Thyroid gland (tissue), 4 donors: Measurements from ENCODE around the gene FAH. TPM values are rescaled to one million over a fixed set of nuclear protein-coding genes. Genes with fewer than 3 reads are reported as not detected.

Source experiments
- DNase-seq, 2 donors: peaks; one replicate each; pipeline ENCODE4 v3.0.0-alpha.2; 2019
- H3K27ac ChIP-seq, 3 donors: fragments of 200-600 bp; sonication (generic); 1 replicate in 2 of 3; 2 replicates in 1 of 3; pipeline ENCODE4 v1.5.1; 2016 to 2019; ENCODE audit warnings: mild to moderate bottlenecking in 1 of 3, moderate library complexity in 1 of 3
- H3K27me3 ChIP-seq: fragments of 200-600 bp; sonication (generic); one replicate; pipeline ENCODE4 v1.5.1; 2019
- H3K36me3 ChIP-seq, 2 donors: fragments of 200-600 bp; sonication (generic); one replicate each; pipeline ENCODE4 v1.5.1; 2016 to 2019
- H3K4me1 ChIP-seq, 2 donors: fragments of 200-600 bp; sonication (generic); one replicate each; pipeline ENCODE4 v1.5.1; 2017 to 2019
- H3K4me3 ChIP-seq, 3 donors: fragments of 200-600 bp; sonication (generic); replicated peaks in 1 of 3; 1 replicate in 2 of 3; 2 replicates in 1 of 3; pipeline ENCODE4 v1.5.1; 2016; ENCODE audit warnings: mild to moderate bottlenecking in 1 of 3
- H3K9me3 ChIP-seq: fragments of 200-600 bp; sonication (generic); one replicate; pipeline ENCODE4 v1.5.1; 2017
- CTCF ChIP-seq, 6 experiments: fragments of 200-600 bp in 3 of 6; fragments of 450-650 bp in 3 of 6; sonication (generic) in 3 of 6; IDR thresholded peaks; one replicate each; pipeline ENCODE4 v1.5.1; 2016 to 2019; ENCODE audit warnings: antibody characterized with exemption in 6 of 6, mild to moderate bottlenecking in 2 of 6, inconsistent platforms in 1 of 6, moderate library complexity in 1 of 6
- POLR2A ChIP-seq, 2 donors: fragments of 450-650 bp; IDR thresholded peaks; one replicate each; pipeline ENCODE4 v1.6.1; 2017; ENCODE audit warnings: antibody characterized with exemption in 2 of 2, mild to moderate bottlenecking in 2 of 2, moderate library complexity in 1 of 2
- WGBS, 2 donors: methylation state at CpG; one replicate each; pipeline ENCODE4 v1.1.5; 2017; 5-methylcytosine and 5-hydroxymethylcytosine counted together
- intact Hi-C: fragments of 100-400 bp; cut with DNase I; formaldehyde crosslinking; loops from one replicate; pipeline ENCODE4 v1.15.1; 2023
- total RNA-seq, 4 donors: library from RNA; depleted of rRNA; stranded (reverse); fragments of >200 nt; gene quantifications; one replicate each; pipeline ENCODE4 v1.2.3, GENCODE V29; 2016

The FAH gene
- total RNA-seq, 4 donors from 2014 or later: 14.0 to 30.2 (median 21.2) TPM

- Histone ChIP-seq H3K4me3 (no peak overlapping the region), H3K4me1 (peaks cover 0 to 3% of the 10 kb centered on the region in 2 donors), H3K9me3 (no peaks in the 10 kb centered on the region), H3K27me3 (no peaks in the 10 kb centered on the region), H3K27ac (no peak overlapping the region), H3K36me3 (no peaks in the 10 kb centered on the region)
- no peak for TF ChIP-seq POLR2A (IDR thresholded peaks at IDR 0.05)
- no peak for TF ChIP-seq CTCF (IDR thresholded peaks at IDR 0.05)
- no peak for DNase-seq
- intact Hi-C loops: no loop called here
- 92 to 95% methylated on average over 5 of the region's 5 CpGs for WGBS, 2 donors
Observed at GRCh38 chr15:80216141-80216540, 63.3 kb downstream of the FAH start.

GRCh38 chr15:80216911-80217310 is 64.1 kb downstream of the FAH start:
- H3K9me3 ChIP-seq: no peaks in the 10 kb centered on the region
- no peaks in the 10 kb centered on the region for H3K36me3 ChIP-seq
- no peak for DNase-seq
- peaks cover 0 to 3% of the 10 kb centered on the region in 2 donors for H3K4me1 ChIP-seq
- TF ChIP-seq POLR2A (IDR thresholded peaks at IDR 0.05): no peak
- TF ChIP-seq CTCF (IDR thresholded peaks at IDR 0.05): no peak
- no peak overlapping the region for H3K4me3 ChIP-seq
- intact Hi-C loops: no loop called here
- 87 to 100% methylated on average over 1 of the region's 1 CpG for WGBS, 2 donors
- H3K27me3 ChIP-seq: no peaks in the 10 kb centered on the region
- H3K27ac ChIP-seq: no peak overlapping the region

GRCh38 chr15:80217327-80217900 is 64.6 kb downstream of the FAH start:
- no peaks in the 10 kb centered on the region for H3K36me3 ChIP-seq
- H3K27ac ChIP-seq: no peak overlapping the region
- no peak for TF ChIP-seq POLR2A (IDR thresholded peaks at IDR 0.05)
- TF ChIP-seq CTCF (IDR thresholded peaks at IDR 0.05): no peak
- H3K4me1 ChIP-seq: peaks cover 0 to 3% of the 10 kb centered on the region in 2 donors
- intact Hi-C loops: no loop called here
- no peaks in the 10 kb centered on the region for H3K27me3 ChIP-seq
- WGBS, 2 donors: 89 to 96% methylated on average over 4 of the region's 4 CpGs
- no peak for DNase-seq
- no peak overlapping the region for H3K4me3 ChIP-seq
- H3K9me3 ChIP-seq: no peaks in the 10 kb centered on the region

GRCh38 chr15:80219955-80220354 is 67.2 kb downstream of the FAH start:
- intact Hi-C loops: no loop called here
- Histone ChIP-seq H3K4me1 (peaks cover 0 to 3% of the 10 kb centered on the region in 2 donors), H3K9me3 (no peaks in the 10 kb centered on the region), H3K36me3 (no peaks in the 10 kb centered on the region), H3K27ac (no peak overlapping the region), H3K4me3 (no peak overlapping the region), H3K27me3 (no peaks in the 10 kb centered on the region)
- no peak for TF ChIP-seq CTCF (IDR thresholded peaks at IDR 0.05)
- TF ChIP-seq POLR2A (IDR thresholded peaks at IDR 0.05): no peak
- DNase-seq: no peak
- 71 to 90% methylated on average over 2 of the region's 2 CpGs for WGBS, 2 donors

GRCh38 chr15:80228959-80229610 is 76.3 kb downstream of the FAH start:
- H3K36me3 ChIP-seq: no peaks in the 10 kb centered on the region
- no peak for DNase-seq
- intact Hi-C loops: no loop called here
- H3K27ac ChIP-seq: no peak overlapping the region
- no peaks in the 10 kb centered on the region for H3K27me3 ChIP-seq
- 64 to 74% methylated on average over 7 of the region's 7 CpGs for WGBS, 2 donors
- no peak for TF ChIP-seq POLR2A (IDR thresholded peaks at IDR 0.05)
- no peak for TF ChIP-seq CTCF (IDR thresholded peaks at IDR 0.05)
- no peak overlapping the region for H3K4me3 ChIP-seq
- H3K9me3 ChIP-seq: no peaks in the 10 kb centered on the region
- no peaks in the 10 kb centered on the region for H3K4me1 ChIP-seq
